Measurements from ENCODE around the gene GALNT9.
"Not testable (repeated sequence)": the region's sequence is repeated elsewhere in the genome, so short reads cannot be mapped to it uniquely, and the experiment has no call there.

GALNT9 gene

DNA sequence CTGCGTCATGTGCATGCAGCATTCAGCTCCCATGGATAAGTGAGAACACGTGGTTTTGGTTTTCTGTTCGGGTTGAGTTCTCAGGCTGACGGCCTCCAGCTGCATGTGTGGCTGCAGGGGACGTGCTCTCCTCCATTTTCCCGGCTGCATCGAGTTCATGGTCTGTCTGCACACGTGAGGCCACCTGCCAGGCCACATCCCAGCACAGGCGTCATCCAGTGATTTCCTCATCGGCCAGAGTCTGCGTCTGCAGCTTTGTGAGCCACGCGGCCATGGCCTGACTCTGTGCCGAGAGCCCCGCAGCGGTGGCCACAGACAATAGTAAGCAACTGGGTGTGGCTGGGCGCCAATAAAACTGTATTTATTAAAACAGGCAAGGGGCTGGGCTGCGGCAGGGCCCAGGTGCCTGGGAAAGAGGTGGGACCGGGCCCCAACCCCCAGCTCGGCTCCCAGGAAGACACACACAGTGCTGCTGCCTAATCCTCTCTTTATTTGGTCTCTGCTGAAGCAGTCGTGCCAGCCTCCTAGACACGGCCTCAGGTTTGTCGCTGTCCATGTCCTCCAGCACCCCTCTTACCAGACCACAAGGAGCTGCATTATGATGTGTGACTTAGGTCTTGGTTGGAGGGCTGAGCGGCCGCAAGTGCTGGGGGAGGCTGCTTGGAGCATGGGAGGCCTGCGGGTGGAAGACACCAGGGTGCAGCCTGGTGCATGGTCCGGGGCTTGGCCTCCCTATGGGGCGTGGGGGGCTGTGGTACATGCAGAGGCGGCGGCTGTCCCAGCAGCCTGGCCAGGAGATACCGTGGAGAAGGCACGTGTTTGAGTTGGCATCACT lies 133.1 kb downstream of the GALNT9 start:
- Histone ChIP-seq H3K4me1 (ENCODE audit: control insufficient read depth in 1 of 2, insufficient read depth in 2 of 2, low read length in 2 of 2) (no peaks in the 10 kb centered on the region), H3K9me3 (ENCODE audit: control insufficient read depth in 1 of 2, low read length in 2 of 2) (peaks cover 6 to 9% of the 10 kb centered on the region in 2 donors), H3K36me3 (ENCODE audit: control insufficient read depth in 1 of 2, insufficient read depth in 2 of 2, low read length in 2 of 2) (no peaks in the 10 kb centered on the region), H3K27me3 (ENCODE audit: control insufficient read depth in 1 of 2, insufficient read depth in 2 of 2, low read length in 2 of 2) (no peaks in the 10 kb centered on the region), H3K4me3 (ENCODE audit: low read depth in 1 of 2, low read length in 2 of 2) (no peak overlapping the region), H3K9ac (ENCODE audit: low read depth in 1 of 2, low read length in 2 of 2) (no peak overlapping the region), H3K27ac (ENCODE audit: low read depth, low read length) (no peak overlapping the region)

DNA sequence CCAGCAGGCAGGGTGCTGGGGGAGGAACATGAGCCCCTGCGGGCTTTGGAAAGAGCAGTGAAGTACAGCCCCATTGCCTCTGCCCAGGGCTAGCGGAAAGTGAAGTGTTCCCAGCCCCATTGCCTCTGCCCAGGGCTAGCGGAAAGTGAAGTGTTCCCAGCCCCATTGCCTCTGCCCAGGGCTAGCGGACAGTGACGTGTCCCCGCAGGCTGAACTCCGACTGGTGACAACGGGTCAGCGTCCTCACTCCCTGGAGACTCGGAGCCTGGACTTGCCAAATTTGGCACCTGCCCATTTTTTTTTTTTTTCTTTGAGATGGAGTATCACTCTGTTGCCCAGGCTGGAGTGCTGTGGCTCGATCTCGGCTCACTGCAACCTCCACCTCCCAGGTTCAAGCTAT lies 134.1 kb downstream of the GALNT9 start:
- H3K9ac ChIP-seq (ENCODE audit: low read depth in 1 of 2, low read length in 2 of 2); H3K4me3 ChIP-seq (ENCODE audit: low read depth in 1 of 2, low read length in 2 of 2); H3K27me3 ChIP-seq (ENCODE audit: control insufficient read depth in 1 of 2, insufficient read depth in 2 of 2, low read length in 2 of 2); H3K27ac ChIP-seq (ENCODE audit: low read depth, low read length); H3K9me3 ChIP-seq (ENCODE audit: control insufficient read depth in 1 of 2, low read length in 2 of 2); H3K4me1 ChIP-seq (ENCODE audit: control insufficient read depth in 1 of 2, insufficient read depth in 2 of 2, low read length in 2 of 2); H3K36me3 ChIP-seq (ENCODE audit: control insufficient read depth in 1 of 2, insufficient read depth in 2 of 2, low read length in 2 of 2): not testable (repeated sequence)

DNA sequence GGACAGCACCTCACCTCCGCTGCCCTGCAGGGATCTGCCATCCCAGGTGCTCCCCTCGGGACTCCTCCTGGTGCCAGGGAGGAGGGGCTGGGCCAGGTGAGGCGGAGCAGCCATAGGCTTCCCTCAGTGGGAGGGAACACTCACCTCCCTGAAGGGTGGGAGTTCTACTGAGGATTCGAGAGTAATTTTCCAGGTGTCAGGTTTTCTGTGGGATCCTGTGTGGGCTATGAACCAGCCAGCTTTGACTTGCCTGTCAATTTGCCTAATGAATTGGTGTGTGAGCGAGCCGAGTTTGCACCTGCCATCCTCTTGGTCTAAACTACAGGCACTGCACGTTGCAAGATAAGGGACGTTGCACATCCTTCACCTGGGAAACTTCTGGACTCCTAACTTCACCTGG lies 134.8 kb downstream of the GALNT9 start:
- Histone ChIP-seq H3K27ac (ENCODE audit: low read depth, low read length) (no peak overlapping the region), H3K27me3 (ENCODE audit: control insufficient read depth in 1 of 2, insufficient read depth in 2 of 2, low read length in 2 of 2) (no peaks in the 10 kb centered on the region), H3K4me1 (ENCODE audit: control insufficient read depth in 1 of 2, insufficient read depth in 2 of 2, low read length in 2 of 2) (peaks cover 11% of the 10 kb centered on the region in 2 donors), H3K36me3 (ENCODE audit: control insufficient read depth in 1 of 2, insufficient read depth in 2 of 2, low read length in 2 of 2) (no peaks in the 10 kb centered on the region), H3K9ac (ENCODE audit: low read depth in 1 of 2, low read length in 2 of 2) (no peak overlapping the region), H3K9me3 (ENCODE audit: control insufficient read depth in 1 of 2, low read length in 2 of 2) (peaks cover 6 to 9% of the 10 kb centered on the region in 2 donors), H3K4me3 (ENCODE audit: low read depth in 1 of 2, low read length in 2 of 2) (no peak overlapping the region)

DNA sequence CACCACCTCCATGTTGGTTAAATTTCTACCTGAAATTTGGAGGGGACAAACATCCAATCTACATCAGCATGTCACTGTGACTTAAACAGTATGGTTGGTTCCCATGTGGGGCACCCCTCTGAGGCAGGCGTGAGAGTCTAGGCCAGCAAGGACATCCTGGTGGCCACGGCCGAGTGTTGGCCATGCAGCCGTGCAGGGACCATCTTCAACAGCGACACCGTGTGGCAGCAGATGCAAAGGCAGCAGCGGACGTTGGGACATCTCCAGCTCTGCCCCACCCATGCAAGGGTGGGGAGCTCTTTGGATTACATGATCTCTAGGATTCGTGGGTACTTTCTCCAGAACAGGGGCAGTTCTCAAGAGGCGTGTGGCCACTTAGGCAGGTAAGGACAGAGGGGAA lies 135.3 kb downstream of the GALNT9 start:
- H3K9me3 ChIP-seq (ENCODE audit: control insufficient read depth in 1 of 2, low read length in 2 of 2): peaks cover 6 to 9% of the 10 kb centered on the region in 2 donors
- H3K9ac ChIP-seq (ENCODE audit: low read depth in 1 of 2, low read length in 2 of 2): no peak overlapping the region
- no peaks in the 10 kb centered on the region for H3K27me3 ChIP-seq (ENCODE audit: control insufficient read depth in 1 of 2, insufficient read depth in 2 of 2, low read length in 2 of 2)
- no peak overlapping the region for H3K4me3 ChIP-seq (ENCODE audit: low read depth in 1 of 2, low read length in 2 of 2)
- no peaks in the 10 kb centered on the region for H3K36me3 ChIP-seq (ENCODE audit: control insufficient read depth in 1 of 2, insufficient read depth in 2 of 2, low read length in 2 of 2)
- H3K27ac ChIP-seq (ENCODE audit: low read depth, low read length): no peak overlapping the region
- H3K4me1 ChIP-seq (ENCODE audit: control insufficient read depth in 1 of 2, insufficient read depth in 2 of 2, low read length in 2 of 2): peaks cover 11 to 14% of the 10 kb centered on the region in 2 donors

DNA sequence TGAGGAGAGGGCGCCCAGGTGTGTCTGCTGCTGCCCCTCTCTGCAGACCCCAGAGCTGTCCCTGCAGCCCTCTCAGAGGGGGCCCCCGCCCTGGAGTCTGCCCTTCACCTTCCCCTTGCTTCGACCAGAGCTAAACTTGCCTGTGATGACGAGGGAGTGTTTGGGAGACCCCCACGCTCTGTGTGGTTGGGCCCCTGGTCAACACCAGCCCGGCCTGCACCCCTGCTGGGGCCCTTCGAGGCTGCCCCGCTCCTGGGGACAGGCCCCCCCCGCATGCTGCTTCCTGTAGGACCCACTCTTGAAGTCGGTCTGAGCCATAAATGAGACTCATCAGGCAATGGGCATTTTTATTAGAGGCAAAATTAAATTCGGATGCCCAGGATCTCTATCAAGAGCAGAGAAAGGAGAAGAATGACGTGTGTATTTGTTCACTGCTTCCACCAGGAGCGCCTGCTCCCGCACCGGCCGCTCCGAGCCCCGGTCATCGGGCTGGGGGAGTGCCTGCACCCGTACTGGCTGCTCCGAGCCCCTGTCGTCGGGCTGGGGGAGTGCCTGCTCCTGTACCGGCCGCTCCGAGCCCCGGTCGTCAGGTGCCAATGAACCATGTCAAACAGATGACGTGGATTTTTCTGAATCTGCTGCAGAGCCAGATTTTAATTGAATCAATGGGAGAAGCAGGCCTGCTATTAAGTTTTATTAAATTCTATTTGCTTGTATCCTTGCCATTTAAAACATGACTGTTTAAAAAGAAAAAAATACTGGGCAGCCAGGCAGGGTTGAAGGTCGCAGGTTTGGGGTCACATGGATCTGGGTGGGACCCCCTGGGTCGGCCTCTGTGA lies 137.5 kb downstream of the GALNT9 start:
- H3K36me3 ChIP-seq (ENCODE audit: control insufficient read depth in 1 of 2, insufficient read depth in 2 of 2, low read length in 2 of 2): no peaks in the 10 kb centered on the region
- H3K27ac ChIP-seq (ENCODE audit: low read depth, low read length): no peak overlapping the region
- H3K9me3 ChIP-seq (ENCODE audit: control insufficient read depth in 1 of 2, low read length in 2 of 2): peaks cover 6 to 9% of the 10 kb centered on the region in 2 donors
- H3K9ac ChIP-seq (ENCODE audit: low read depth in 1 of 2, low read length in 2 of 2): no peak overlapping the region
- H3K27me3 ChIP-seq (ENCODE audit: control insufficient read depth in 1 of 2, insufficient read depth in 2 of 2, low read length in 2 of 2): no peaks in the 10 kb centered on the region
- no peak overlapping the region for H3K4me3 ChIP-seq (ENCODE audit: low read depth in 1 of 2, low read length in 2 of 2)
- peaks cover 11 to 15% of the 10 kb centered on the region in 2 donors for H3K4me1 ChIP-seq (ENCODE audit: control insufficient read depth in 1 of 2, insufficient read depth in 2 of 2, low read length in 2 of 2)

DNA sequence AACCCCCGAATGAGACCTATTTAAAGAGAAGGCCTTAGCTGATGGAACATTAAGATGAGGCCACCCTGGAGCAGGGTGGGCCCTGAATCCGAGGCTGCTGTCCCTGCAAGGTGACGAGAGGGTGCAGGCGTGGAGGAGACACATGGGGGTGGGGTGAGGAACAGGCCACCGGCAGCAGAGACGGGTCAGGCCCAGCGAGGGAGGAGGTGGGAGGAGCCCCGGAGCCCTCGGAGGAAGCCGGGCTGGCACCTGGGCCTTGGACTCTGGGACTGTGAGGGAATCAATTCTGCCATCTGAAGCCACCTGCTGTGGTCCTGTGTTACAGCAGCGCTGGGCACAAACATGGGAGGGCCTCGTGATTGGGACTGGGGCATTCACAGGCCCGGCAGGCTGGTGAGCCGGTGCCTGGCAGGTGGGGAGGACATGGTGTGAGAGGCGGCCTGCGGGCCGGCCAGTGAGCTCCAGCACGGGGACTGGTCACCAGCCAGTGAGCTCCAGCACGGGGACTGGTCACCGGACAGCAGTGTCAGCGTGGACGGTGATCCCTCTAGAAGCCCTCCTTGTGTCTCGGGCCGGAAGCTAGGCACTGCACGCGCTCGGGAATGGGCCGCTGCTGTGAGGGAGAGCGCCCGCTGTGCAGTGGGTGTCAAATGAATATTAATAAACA lies 138.4 kb downstream of the GALNT9 start:
- Histone ChIP-seq H3K4me3 (ENCODE audit: low read depth in 1 of 2, low read length in 2 of 2) (no peak overlapping the region), H3K9me3 (ENCODE audit: control insufficient read depth in 1 of 2, low read length in 2 of 2) (peaks cover 6 to 9% of the 10 kb centered on the region in 2 donors), H3K27me3 (ENCODE audit: control insufficient read depth in 1 of 2, insufficient read depth in 2 of 2, low read length in 2 of 2) (no peaks in the 10 kb centered on the region), H3K4me1 (ENCODE audit: control insufficient read depth in 1 of 2, insufficient read depth in 2 of 2, low read length in 2 of 2) (peaks cover 11 to 15% of the 10 kb centered on the region in 2 donors), H3K9ac (ENCODE audit: low read depth in 1 of 2, low read length in 2 of 2) (no peak overlapping the region), H3K27ac (ENCODE audit: low read depth, low read length) (no peak overlapping the region), H3K36me3 (ENCODE audit: control insufficient read depth in 1 of 2, insufficient read depth in 2 of 2, low read length in 2 of 2) (no peaks in the 10 kb centered on the region)

DNA sequence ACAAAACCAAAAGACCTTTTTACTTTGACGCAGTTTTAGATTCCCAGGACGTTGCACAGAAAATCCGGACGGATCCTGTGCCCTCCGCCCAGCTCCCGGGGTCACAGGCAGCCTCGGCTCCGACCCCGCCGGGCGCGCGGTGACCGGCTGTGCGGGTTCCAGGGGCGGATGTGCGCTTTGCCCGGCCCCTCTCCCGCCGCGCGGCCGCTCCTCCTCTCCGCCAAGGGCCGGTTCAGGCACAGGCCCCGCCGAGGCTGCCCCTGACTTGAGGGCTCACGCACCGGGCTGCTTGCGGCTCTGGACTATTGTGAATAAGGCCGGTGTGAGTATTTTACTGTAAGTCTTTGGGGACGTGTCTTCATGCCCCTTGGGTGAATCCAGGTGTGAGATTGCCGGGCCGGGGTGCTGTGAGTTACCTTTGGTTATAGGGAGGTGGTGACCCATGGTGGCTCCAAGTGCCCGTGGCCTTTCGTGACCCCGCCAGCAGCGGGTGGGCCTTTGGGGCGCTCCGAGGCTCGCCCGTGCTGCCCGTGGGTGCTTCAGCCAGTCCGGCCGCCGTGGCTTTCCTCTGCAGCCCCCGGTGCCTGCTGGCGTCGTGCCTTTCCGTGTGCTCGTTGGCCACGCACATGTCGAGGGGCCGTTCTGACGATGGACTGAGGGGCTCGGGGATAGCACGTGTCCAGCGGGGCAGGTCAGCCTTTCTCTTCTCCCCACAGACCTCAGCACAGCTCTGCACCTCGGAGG lies 139.2 kb downstream of the GALNT9 start:
- Histone ChIP-seq H3K4me3 (ENCODE audit: low read depth in 1 of 2, low read length in 2 of 2) (peak overlapping the region; percentile 65 to 70), H3K27me3 (ENCODE audit: control insufficient read depth in 1 of 2, insufficient read depth in 2 of 2, low read length in 2 of 2) (no peaks in the 10 kb centered on the region), H3K27ac (ENCODE audit: low read depth, low read length) (no peak overlapping the region)

DNA sequence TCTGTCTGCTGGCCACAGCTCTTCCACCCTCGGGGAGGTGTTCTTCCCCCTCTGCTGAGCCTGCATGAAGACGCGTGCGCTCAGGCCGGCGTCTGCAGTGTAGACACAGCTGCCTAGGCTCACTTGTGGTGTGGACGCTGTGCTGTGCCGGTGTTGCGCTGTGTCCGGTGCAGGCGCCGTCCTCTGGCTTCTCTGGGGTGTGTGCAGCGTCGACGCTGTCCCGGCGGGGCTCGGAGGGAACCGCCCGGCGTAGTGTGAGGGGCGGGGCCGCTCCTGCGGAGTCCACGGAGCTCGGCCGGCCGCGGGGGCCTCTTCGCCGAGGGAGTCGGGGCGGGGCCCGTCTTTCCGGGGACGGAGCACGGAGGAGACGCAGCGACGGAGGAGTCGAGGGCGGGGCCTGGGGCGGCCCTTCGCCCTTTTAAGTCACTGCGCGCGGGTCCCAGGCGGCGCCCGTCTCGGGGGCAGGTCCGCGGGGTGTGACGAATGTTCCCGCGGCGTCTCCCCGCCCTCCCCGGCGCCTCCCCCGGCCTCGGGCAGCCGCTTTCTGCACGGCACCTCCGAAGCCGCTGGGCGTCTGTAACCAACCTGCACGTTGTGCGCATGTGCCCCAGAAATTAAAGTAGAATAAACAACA lies 139.9 kb downstream of the GALNT9 start:
- no peaks in the 10 kb centered on the region for H3K27me3 ChIP-seq (ENCODE audit: control insufficient read depth in 1 of 2, insufficient read depth in 2 of 2, low read length in 2 of 2)
- H3K9ac ChIP-seq (ENCODE audit: low read depth in 1 of 2, low read length in 2 of 2): peak overlapping the region; percentile 57 to 59

More for the DNA sequence above, 139.2 kb downstream of the GALNT9 start:
- Histone ChIP-seq H3K9ac (ENCODE audit: low read depth in 1 of 2, low read length in 2 of 2) (peak overlapping the region; percentile 57 to 59), H3K9me3 (ENCODE audit: control insufficient read depth in 1 of 2, low read length in 2 of 2) (peaks cover 6 to 9% of the 10 kb centered on the region in 2 donors), H3K36me3 (ENCODE audit: control insufficient read depth in 1 of 2, insufficient read depth in 2 of 2, low read length in 2 of 2) (no peaks in the 10 kb centered on the region), H3K4me1 (ENCODE audit: control insufficient read depth in 1 of 2, insufficient read depth in 2 of 2, low read length in 2 of 2) (peaks cover 11 to 15% of the 10 kb centered on the region in 2 donors)

DNA sequence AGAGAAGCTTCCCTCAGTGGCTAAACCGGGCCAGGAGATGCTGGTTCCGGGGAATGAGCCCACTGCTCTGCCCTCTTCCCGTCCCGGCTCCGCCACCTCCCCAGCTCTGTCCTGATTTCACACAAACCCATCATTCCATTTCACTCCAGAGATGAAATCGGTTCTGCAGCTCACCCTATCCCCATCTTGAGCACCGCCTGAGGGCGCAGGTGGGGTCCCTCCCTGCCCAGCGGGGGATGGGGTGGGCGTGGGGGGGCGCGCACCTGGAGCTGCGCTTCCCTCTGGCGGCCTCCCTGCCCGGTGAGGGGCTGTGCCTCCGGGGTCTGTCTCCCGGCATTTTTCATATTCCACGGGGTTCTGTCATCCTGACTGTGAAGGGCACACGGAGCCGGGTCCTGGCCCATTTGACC lies 140.5 kb downstream of the GALNT9 start:
- Histone ChIP-seq H3K27ac (ENCODE audit: low read depth, low read length) (peak overlapping the region; percentile 44), H3K36me3 (ENCODE audit: control insufficient read depth in 1 of 2, insufficient read depth in 2 of 2, low read length in 2 of 2) (no peaks in the 10 kb centered on the region), H3K4me3 (ENCODE audit: low read depth in 1 of 2, low read length in 2 of 2) (peak overlapping the region; percentile 64 to 78), H3K9ac (ENCODE audit: low read depth in 1 of 2, low read length in 2 of 2) (peak overlapping the region; percentile 48 to 59), H3K9me3 (ENCODE audit: control insufficient read depth in 1 of 2, low read length in 2 of 2) (peaks cover 2 to 5% of the 10 kb centered on the region in 2 donors), H3K4me1 (ENCODE audit: control insufficient read depth in 1 of 2, insufficient read depth in 2 of 2, low read length in 2 of 2) (peaks cover 11 to 15% of the 10 kb centered on the region in 2 donors), H3K27me3 (ENCODE audit: control insufficient read depth in 1 of 2, insufficient read depth in 2 of 2, low read length in 2 of 2) (no peaks in the 10 kb centered on the region)

More for the DNA sequence above, 139.9 kb downstream of the GALNT9 start:
- Histone ChIP-seq H3K36me3 (ENCODE audit: control insufficient read depth in 1 of 2, insufficient read depth in 2 of 2, low read length in 2 of 2) (no peaks in the 10 kb centered on the region), H3K27ac (ENCODE audit: low read depth, low read length) (peak overlapping the region; percentile 44), H3K9me3 (ENCODE audit: control insufficient read depth in 1 of 2, low read length in 2 of 2) (peaks cover 6 to 9% of the 10 kb centered on the region in 2 donors), H3K4me3 (ENCODE audit: low read depth in 1 of 2, low read length in 2 of 2) (peak overlapping the region; percentile 65 to 78), H3K4me1 (ENCODE audit: control insufficient read depth in 1 of 2, insufficient read depth in 2 of 2, low read length in 2 of 2) (peaks cover 11 to 15% of the 10 kb centered on the region in 2 donors)

All from duodenal mucosa (tissue), 2 donors.